GM18519 (cell line): ENCODE data around the gene MPDZ.

Experiments
- ATAC-seq: cut with Tn5 transposase; IDR thresholded peaks from one replicate; pipeline ENCODE4 v1.9.1; 2021; ENCODE audit warnings: mild to moderate bottlenecking, moderate library complexity; ENCODE audit not compliant: unreplicated experiment, low FRiP score

MPDZ gene

DNA sequence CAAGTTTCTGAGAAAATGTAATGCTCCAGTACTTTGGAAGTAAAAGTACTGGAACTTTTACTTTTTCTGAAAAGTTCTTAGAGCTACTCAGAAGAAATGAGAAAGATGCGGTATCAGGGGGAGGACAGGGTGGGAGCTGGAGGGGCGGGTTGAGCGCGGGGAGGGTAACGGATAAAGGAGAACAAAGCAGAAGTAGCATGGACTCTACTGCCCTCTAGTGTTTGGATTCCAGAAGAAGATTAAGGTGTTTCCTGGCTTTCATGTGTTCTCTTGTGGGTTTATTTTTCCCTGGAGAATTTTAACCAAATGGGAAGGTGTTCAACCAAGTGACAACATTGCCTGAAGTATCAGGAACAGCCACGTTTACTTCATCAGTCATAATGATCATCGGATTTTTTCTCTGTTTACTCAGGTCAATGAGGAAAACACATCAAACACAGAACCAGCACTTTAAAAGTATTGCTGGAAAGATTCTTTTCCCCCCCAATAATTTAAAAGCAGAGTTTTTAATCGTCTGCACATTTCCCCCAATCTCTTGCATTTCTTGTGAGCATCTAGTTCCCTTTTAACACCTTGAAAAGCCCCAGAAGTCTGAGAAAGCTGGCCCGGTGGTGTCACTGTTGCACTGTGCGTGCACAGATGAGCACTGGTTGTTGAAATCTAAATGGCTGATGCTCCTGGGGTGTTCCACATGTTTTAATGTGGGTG lies 190.6 kb downstream of the MPDZ start:
- ATAC-seq: no peak

DNA sequence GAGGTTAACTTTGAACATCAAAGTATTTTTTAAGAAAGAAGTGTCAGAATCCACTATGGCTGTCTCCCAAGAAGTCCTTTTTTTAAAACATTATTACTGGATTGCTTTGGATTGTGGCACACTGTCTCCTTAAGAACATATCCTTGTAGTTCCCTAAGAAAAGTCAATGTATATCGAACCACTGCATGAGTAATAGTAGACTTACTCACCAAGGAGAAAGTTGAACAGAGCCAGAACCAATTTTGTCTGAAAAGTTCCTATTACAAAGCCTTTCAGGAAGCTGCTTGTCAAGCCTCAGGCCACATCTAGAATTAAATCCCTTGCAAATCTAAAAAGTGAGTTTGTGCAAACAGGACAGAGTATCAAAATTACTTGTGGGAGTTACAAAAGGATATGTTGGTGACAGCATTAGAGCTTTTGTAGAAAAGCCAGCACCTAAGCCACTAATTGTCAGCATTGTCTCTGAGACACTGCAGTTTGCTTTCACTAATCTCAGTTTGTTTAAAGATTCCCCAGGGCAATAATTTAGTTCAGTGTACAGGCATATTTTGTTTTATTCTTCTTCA lies 195.4 kb downstream of the MPDZ start:
- no peak for ATAC-seq

DNA sequence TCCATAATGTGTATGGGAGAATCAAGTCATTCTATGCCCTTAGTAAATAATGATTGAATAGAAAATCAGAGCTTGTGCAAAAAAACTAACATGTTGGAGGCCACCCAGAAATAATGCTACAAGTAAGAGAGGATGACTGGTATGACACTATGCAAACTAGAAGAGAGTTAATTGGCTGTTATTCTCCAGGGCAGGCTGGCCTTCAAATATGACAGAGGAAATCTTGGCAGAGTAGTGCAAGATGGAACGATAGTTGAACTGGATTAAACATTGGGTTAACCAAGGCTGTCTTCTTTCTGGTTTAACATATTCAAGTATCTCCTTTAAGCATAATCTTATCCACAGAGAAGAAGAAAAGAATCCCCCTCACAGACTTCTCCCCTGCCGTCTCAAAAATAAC lies 196.1 kb downstream of the MPDZ start:
- ATAC-seq: no peak

DNA sequence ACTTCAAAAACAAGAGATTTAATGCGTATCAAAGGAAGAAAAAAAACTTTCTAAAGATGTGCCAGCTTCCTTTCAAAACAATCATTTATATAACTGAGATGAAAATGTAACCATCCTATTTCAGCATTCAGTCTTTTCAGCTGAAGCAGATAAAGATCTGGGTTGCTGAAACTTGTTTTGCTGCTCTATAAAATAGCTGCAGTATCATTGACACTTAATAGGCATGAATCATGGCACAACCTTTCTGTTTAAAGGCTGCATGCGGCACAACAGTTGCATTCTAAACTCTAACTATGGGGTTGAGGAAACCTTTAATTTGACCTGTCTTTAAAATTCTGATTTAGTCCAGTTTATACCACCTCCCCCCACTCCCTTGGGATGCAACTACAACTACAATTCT lies 196.7 kb downstream of the MPDZ start:
- ATAC-seq: no peak

DNA sequence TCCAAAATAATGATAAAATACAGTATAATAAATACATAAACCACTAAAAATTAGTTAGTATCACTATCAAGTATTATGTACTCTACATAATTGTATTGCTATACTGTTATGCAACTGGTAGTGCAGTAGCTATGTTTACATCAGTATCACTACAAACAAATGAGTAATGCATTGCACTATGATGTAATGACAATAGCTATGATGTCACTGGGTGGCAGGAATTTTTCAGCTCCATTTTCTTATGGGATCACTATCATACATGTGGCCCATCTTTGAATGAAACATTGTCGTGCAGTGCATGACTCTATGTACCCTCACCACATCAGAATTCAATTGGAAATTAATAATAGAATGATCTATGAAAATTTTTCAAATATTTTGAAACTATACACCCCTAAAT lies 201.3 kb downstream of the MPDZ start:
- no peak for ATAC-seq

DNA sequence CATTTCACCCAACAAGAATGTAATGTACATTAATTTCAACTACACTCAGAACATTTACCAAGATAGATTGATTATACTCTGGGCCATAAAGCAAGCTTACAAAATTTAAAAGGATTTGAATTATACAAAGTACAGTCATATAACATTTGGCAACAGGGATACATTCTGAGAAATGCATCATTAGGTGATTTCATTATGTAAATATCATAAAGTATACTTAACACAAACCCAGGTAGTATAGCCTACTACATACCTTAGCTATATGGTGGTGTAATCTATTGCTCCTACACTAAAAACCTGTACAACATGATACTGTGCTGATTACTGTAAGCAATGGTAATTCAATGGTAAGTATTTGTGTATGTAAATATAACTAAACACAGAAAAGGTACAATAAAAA lies 202.9 kb downstream of the MPDZ start:
- ATAC-seq: no peak

DNA sequence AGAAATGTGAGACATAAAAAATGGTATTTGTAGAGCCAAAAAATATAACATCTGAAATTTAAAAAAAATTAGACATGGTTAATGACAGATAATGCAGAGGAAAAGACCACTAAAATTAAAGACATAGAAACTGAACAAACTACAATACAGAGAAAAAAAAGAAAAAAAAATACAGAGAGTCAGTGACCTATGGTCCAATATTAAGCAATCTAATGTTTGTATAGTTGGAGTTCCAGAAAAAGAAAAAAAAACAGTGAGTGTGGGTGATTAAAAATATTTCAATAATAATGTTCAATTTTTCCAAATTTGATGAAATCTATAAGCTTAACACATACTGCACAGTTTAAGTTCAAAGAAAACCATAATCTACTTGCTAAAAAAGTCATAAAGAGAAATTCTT lies 207.6 kb downstream of the MPDZ start:
- ATAC-seq: no peak

DNA sequence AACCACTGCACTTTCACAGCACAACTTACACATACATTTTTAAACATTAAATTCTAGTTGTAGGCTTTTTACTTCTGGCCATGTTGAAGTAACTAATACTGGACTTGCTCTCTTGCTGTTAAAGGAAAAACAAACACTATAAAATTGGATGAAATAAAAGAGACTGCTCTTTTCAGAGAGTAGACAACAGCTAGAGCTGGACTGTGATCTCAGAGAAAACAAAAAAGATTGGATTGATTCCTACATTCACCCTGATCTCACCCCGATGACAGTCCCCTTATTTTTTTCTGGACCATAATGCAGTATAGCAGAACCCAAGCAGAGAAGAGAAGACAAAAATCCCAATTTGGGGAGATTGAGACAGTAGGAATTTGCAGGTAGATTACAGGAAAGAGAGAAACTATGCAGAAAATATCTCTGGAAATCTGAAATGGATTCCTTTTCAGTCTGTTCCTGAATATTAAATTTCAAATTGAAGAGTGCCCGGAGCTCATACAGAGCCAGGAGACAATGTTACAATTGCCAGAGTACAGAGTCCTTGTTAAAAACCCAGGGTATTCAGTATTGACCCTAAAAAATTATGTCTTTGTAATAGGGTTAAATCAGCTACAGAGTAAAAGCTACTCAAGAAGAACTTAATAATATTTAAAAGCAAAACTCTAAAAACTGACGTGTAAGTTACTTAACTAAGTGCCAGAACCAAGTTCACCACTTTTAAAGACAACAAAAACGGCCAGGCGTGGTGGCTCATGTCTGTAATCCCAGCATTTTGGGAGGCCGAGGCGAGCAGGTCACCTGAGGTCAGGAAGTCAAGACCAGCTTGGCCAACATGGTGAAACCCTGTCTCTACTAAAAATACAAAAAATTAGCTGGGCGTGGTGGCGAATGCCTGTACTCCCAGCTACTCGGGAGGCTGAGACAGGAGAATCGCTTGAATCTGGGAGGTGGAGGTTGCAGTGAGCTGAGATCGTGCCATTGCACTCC lies 208.6 kb downstream of the MPDZ start:
- ATAC-seq: no peak

DNA sequence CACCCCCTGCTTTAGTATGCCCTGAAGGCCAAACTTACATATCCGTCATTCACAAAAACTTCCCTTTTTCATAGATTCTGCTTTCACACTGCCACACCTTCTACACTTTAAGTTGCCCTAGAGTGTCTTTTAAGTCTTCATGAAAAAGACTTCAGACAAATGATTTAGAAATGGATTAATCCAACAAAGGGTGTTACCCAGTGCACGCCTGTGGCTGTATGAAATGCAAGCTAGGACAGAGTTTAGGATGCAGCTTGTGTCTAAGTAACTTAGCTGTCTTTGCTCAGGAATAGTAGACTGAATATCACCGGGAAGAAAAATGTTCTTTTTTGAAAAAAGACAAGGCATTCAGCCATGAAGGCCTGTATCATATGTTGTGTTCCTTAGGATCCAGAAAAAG lies 210.0 kb downstream of the MPDZ start:
- ATAC-seq: no peak

DNA sequence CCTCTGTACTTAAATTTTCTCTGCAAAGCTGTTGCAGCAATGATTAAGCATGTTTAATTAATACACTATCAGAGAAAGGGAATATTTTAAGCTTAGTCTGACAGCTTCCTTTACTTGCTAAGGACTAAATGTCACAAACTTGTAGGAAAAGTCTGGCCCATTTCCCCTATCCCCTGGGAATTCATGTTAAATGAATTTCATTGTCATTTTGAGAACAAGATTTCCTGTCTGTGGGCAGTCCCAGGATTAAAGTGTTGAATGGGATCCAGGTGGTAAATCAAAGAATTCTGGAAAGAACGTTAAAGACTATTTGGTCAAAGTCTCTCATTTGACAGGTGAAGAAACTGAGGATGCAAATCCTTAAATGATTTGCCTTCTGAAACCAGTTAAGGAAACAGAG lies 214.8 kb downstream of the MPDZ start:
- no peak for ATAC-seq

DNA sequence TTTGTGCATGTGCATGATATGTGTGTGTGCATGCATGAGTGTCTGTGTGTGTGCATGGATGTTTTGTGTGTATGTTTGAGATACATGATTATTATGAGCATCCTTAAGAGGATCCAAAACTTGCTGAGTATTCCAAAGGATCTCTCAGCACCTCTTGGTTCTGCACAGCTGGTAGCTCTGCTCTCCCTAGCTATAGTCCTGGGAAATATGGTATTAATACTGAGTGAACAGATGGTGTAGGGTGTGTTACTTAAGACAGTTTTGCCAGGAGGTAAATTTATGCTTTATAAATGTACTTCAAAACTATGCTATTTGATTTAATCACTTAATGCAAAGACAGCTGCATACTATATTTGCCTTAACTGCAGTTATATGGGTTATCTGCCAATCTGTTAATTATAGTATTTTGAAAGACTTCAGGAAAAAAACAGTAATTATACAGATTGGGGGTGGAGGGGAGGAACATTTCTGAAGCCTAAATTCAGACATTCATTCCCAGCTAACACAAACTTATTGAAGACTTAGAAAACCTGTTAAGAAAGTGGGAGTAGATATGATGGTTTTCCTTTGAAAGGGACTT lies 215.5 kb downstream of the MPDZ start:
- no peak for ATAC-seq

DNA sequence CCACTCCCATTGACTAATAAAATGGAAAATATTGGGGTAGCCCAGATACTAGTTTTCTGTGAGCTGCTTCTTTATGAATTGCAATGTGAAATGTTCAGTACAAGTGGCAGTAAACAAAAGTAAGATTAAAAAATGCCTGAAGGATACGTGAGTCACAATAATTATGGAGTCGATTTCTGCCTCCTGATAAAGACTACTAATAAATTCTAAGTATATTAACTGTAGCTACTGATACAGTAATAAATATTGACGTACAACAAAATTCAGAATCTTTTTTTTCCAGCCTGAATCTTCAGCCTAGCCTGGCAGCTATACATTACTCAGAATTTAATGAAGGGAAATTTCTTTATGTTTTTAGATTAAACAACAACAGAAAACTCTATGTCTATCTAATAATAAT lies 218.1 kb downstream of the MPDZ start:
- ATAC-seq: no peak
